NCI-H446 (cell line): Measurements from ENCODE around the gene PLPPR5.
"Not testable (repeated sequence)": the region's sequence is repeated elsewhere in the genome, so short reads cannot be mapped to it uniquely, and the experiment has no call there.

Source experiments
- DNase-seq, 2 experiments: peaks; one replicate each; lab custom pipeline; 2025; lab: John Stamatoyannopoulos, UW

PLPPR5 gene

DNA sequence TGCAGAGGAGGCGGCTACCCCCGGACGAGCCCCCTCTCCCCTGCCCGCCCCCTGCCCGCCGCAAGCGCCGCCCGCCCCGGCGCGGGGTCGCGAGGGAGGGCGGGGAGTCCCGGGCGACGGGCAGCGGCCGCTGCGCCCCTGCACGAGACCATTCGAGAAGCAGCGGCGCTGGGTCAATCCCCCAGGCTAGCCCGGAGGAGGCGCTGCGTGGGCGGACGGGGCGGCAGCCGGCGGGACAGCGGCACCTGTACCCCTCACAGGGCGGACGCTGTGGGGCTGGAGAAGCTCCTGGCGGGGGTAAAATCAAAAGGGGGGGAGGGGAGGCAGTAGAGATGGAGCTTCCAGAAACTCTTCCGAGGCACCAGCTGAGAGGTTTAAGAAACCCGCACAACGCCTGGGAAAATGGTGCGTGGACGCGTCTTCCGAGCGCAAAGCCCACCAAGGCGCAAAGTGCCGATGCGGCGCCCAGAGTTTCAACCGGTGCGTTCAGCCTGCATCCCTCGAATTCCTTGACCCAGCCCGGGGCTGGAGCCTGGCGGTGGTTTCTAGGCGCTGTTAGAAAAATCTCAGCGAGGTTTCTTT lies at the start of gene PLPPR5:
PLPPR5 (minus strand) TSS at position 1 of the 582 bp plus-strand sequence. CDS start 190 bp downstream, outside the sequence.
- peak in 1 of 2 experiments; percentile 46 for DNase-seq

GRCh38 chr1:99051611-99052283 lies 47.1 kb upstream of the PLPPR5 start:
- DNase-seq, result no peak

- DNase-seq, result no peak
Observed at GRCh38 chr1:99049745-99050144, 45.1 kb upstream of the PLPPR5 start.

DNA sequence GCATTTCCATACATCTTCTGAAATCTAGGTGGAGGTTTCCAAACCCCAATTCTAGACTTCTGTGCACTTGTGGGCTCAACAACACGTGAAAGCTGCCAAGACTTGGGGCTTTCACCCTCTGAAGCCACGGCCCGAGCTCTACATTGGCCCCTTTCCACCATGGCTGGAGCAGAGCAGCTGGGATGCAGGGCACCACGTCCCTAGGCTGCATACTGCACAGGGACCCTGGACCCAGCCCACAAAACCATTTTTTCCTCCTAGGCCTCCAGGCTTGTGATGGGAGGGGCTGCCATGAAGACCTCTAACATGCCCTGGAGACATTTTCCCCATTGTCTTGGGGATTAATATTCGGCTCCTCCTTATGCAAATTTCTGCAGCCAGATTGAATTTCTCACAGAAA lies 32.1 kb upstream of the PLPPR5 start:
- not testable (repeated sequence) for DNase-seq

GRCh38 chr1:99018313-99018712 lies 13.7 kb upstream of the PLPPR5 start:
- DNase-seq, result no peak

DNA sequence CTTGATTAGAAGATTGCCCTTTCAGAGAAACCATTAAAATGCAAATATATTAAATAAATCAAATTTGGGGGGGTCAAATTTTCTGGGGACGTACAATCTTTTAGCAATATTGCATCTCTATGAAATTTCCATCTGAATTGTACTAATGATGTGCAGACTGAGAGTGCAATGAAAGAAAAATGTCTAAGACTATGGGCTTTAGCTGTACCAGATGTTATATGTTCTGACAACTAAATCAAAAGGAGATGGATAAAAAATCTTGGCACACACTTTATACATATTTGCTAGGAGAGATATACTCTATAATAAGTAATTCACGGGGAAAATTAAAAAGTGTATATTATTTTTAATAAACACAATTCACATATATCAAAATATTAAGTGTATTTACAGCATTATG lies 13.0 kb upstream of the PLPPR5 start:
- no peak for DNase-seq

DNA sequence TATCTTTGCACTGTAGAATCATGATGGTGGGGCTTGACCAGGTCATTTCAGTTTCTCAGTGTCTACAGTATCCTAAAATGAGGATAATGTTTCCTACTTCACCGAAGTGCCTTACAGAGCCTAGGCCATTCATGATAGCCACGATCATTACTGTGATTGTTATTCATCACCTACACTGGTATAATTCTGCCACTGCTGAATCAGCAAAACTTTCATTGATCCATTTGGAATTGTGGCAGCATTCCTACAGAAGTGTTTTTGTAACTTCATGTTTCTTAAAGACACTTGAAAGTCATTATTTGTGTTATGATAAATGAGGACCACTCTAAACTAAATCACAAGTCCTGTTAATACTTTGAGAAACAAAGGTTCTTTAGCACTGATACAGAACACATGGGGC lies 6.0 kb upstream of the PLPPR5 start:
- DNase-seq, result no peak

- no peak for DNase-seq
Observed at GRCh38 chr1:99007366-99007765, 2.7 kb upstream of the PLPPR5 start.

DNA sequence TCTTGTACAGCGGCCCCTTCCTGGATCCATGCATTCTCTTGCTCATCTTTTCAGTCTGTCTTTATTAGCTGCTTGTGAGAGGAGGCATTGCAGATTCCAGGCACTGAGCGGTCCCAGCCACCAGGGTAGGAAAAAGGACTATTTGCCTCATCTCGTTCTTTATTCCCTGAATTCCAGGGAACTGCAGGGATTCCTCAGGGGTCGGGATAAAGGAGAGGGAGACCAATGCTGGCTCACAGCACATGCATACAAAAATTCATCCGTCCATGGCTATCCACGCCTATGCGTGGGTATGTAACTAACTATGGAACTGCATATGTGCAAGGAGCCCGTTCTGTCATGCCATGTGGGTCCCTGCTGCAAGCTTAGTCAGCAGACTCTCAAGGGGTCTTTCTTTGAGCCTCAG lies 879 bp upstream of the PLPPR5 start:
- DNase-seq, result no peak

DNA sequence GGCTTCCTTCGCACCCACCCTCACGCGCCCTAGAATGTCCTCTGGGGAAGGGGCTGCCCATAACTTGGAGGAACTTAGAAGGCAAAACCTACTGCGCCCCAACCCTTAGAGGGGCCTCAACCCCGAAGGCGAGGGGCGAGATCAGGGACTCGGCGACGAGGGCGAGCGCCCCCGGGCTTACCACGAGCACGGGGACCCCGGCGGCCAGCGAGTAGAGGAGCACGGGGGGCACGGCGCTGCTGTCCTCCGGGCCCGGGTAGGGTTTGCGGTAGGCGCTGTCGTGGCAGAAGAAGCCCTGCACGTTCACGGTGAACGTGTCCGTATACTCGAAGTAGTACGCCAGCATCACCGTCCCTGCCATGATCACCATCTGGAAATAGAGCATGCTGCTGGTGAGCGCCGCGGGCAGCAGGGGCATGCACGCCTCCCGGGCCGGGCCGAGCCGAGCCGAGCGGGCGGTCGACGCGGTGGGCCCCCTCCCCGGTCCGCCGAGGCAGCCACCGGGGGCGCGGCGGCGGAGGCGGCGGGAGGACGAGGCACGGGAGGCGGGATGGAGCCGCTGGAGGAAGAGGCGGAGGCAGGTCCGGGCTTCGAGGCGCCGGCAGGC lies 304 bp downstream of the PLPPR5 start:
- peak in 1 of 2 experiments; percentile 51 for DNase-seq

DNA sequence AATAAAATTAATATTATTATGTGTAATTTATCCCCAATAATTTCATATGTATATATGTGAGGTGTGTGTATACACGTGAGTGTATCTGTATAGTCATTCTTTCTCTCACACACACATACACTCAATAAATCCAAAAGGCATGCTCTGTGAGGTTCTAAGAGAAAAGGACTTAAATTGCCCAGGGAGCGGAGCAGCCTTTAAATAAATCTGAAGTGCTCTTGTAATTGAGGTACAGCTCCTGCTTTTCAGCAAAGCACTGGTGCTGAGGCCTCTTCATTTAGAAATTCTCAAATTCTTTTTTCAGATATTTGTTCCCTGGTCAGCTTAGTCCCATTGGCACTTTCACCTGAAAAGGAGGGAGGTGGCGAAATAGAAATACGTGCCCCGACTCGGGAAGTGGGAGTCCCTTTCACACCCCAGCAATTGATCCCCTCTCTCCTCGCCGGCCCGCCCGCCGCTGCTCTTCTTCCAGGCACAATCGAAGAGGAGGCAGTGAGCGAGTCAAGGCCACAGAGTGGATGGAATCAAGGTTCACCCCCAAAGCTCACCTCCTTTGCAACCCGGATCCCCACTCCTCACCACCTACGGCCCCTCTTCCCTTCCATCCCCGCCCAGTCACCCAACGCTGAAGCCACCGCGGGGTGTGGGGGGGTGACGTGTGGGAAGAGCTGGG lies 944 bp downstream of the PLPPR5 start:
- no peak for DNase-seq

- no peak for DNase-seq
Observed at GRCh38 chr1:98992844-98993243, 11.8 kb downstream of the PLPPR5 start.

DNA sequence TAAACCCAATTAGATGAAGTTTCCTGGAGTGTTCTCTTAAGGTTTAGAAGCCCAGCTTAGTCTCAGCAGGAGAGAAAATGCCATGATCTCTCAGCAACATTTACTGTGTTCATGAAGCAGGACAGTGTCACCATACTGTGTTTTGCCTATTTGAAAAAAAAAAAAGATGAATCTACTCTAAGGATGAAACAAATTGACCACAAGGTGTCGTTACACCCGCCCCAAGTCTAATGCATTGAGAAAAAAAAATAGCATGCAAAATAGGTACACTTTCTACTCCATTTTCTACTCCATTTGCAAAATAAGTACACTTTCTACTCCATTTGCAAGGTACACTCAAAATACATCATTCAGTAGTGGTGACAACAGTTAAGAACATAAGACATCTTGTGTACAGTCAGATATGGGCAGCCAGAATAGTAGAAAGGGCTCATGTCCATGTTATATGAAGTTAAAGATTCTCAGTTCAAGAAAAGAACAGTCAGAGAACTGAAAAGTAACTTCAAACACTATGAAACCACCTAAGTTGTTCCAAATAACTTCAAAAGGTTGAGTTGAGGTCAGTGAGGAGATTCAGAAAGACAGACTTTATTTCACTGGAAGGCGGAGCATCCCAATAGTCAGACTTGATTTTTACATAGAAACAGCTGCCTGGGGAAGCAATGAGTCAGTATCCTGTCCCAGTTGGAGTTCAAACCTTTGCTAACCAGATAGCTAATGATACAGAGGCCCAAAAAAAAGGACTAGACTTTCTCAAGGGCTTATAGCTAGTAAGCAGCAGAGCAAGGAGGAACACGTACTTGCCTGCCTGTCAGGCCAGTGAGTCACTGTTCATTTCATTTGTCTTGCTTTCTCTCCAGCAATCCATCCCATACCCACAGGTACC lies 13.3 kb downstream of the PLPPR5 start:
- no peak for DNase-seq

DNA sequence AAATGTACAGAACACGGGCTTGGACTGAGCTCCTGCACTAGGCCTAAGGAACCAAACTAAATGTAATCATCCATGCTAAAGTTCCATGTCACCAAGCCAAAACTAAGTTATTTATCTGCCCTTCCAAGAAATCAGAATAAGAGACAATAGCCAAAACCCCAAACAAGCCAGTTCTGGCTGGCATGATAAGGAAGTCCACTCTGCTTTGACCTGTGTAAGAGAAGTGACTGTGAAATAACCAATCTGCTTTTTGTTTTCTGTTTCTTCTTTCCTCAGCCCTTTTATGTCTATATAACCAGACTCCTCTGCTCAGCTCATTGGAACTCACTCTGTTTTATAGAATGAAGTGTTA lies 15.1 kb downstream of the PLPPR5 start:
- DNase-seq, result no peak

- DNase-seq, result no peak
Observed at GRCh38 chr1:98988904-98989555, 15.6 kb downstream of the PLPPR5 start.

DNA sequence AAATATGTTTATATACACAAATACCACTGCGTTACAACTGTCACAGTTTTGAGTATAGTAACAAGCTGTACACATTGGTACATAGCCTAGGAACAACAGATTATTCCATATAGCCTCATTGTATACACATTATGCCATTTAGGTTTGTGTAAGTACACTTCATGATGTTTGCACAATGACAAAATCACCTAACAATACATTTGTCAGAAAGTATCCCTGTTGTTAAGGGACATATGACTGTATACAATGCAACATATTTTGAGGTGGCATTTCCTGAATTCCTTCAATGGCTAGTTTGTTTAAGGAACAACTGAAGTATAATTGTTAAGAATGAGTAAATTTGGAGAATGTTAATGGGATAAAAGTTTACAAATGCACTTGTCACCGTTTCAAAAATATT lies 19.0 kb downstream of the PLPPR5 start:
- no peak for DNase-seq

DNA sequence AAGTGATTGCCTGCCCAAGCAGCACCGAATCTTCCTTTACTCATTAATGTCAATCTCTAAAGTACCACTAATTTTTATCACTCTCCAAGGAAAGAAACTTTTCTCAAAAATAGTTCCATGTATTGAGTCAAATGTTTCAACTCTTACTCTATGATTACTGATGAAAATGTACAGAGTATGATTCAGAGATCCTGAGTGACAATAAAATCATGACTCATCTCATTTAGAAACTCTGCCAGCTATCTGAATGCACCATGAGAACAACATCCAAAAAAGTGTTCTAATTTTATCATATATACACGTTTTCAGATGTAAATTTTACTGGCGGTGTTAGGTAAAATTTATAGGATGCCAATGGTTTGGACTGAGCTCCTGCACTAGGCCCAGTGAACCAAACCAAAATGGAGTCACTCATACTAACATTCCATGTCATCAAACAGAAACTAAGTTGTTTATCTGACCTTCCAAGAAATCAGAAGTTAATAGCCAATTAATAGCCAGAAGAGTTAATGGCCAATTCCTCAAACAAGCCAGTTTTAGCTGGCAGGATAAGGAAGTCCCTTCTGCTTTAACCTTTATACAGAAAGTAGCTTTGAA lies 22.6 kb downstream of the PLPPR5 start:
- DNase-seq, result peak in 1 of 2 experiments; percentile 19

- DNase-seq, result no peak
Observed at GRCh38 chr1:98979463-98979862, 25.2 kb downstream of the PLPPR5 start.

DNA sequence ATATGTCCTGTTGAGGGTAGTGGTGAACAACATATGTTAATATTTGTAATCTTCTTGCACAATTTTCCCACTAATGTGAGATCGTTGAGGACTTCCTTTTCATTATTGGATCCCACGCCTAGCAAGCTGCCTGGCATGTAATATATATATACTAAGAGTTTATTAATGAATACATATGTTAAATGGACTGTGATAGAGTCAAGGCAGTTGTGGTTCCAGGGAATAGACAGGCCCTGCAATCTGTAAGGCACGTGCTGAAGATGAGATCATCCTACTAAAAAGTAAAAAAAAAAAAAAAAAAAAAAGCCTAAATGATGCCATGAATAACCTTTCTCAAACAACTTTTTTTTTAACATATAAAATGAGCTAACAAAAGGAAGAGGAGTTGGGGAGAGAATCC lies 28.9 kb downstream of the PLPPR5 start:
- no peak for DNase-seq

- DNase-seq, result no peak
Observed at GRCh38 chr1:98975113-98975512, 29.5 kb downstream of the PLPPR5 start.
